ENCODE measurements around the gene FGR.
"Not testable (repeated sequence)": the region's sequence is repeated elsewhere in the genome, so short reads cannot be mapped to it uniquely, and the experiment has no call there.

Gene FGR

GRCh38 chr1:27634985-27635367 lies at the start of gene FGR:
TSS of gene FGR (minus strand) at chr1:27635185. CDS start at chr1:27623916, 11,269 bp downstream.
- H3K9me3 Mint-ChIP-seq: no peaks in the 10 kb centered on the region
- H3K4me1 Mint-ChIP-seq (ENCODE audit: low read depth): peaks cover 65% of the 10 kb centered on the region
- peak within 1 kb of the TSS; percentile 52 for H3K4me3 Mint-ChIP-seq
- H3K27ac Mint-ChIP-seq: peak within 1 kb of the TSS; percentile 71
- no peaks in the 10 kb centered on the region for H3K36me3 Mint-ChIP-seq (ENCODE audit: low read depth)
- DNase-seq: no peak
- H3K27me3 Mint-ChIP-seq: no peaks in the 10 kb centered on the region

GRCh38 chr1:27684176-27684575 lies 49.2 kb upstream of the FGR start:
- no peak for DNase-seq
- peaks cover 1% of the 10 kb centered on the region for H3K4me1 Mint-ChIP-seq (ENCODE audit: low read depth)
- no peaks in the 10 kb centered on the region for H3K27me3 Mint-ChIP-seq
- peaks cover 12% of the 10 kb centered on the region for H3K9me3 Mint-ChIP-seq
- H3K4me3 Mint-ChIP-seq: no peak overlapping the region
- no peak overlapping the region for H3K27ac Mint-ChIP-seq
- H3K36me3 Mint-ChIP-seq (ENCODE audit: low read depth): peaks cover 9% of the 10 kb centered on the region

- no peak overlapping the region for H3K27ac Mint-ChIP-seq
- no peak for DNase-seq
These were observed 47.5 kb upstream of the FGR start for GRCh38 chr1:27682351-27682944.

GRCh38 chr1:27681580-27681979 lies 46.6 kb upstream of the FGR start:
- H3K9me3 Mint-ChIP-seq: peaks cover 14% of the 10 kb centered on the region
- H3K27me3 Mint-ChIP-seq; H3K36me3 Mint-ChIP-seq (ENCODE audit: low read depth); H3K4me1 Mint-ChIP-seq (ENCODE audit: low read depth); H3K4me3 Mint-ChIP-seq; H3K27ac Mint-ChIP-seq; DNase-seq: not testable (repeated sequence)

More at GRCh38 chr1:27682351-27682944, 47.5 kb upstream of the FGR start:
- Mint-ChIP-seq H3K9me3 (peaks cover 14% of the 10 kb centered on the region), H3K4me3 (no peak overlapping the region), H3K36me3 (ENCODE audit: low read depth) (peaks cover 9% of the 10 kb centered on the region), H3K4me1 (ENCODE audit: low read depth) (no peaks in the 10 kb centered on the region), H3K27me3 (no peaks in the 10 kb centered on the region)

GRCh38 chr1:27680225-27680791 lies 45.3 kb upstream of the FGR start:
- H3K4me1 Mint-ChIP-seq (ENCODE audit: low read depth); H3K27me3 Mint-ChIP-seq; H3K4me3 Mint-ChIP-seq; H3K36me3 Mint-ChIP-seq (ENCODE audit: low read depth); DNase-seq; H3K27ac Mint-ChIP-seq: not testable (repeated sequence)
- peaks cover 14% of the 10 kb centered on the region for H3K9me3 Mint-ChIP-seq

DNA sequence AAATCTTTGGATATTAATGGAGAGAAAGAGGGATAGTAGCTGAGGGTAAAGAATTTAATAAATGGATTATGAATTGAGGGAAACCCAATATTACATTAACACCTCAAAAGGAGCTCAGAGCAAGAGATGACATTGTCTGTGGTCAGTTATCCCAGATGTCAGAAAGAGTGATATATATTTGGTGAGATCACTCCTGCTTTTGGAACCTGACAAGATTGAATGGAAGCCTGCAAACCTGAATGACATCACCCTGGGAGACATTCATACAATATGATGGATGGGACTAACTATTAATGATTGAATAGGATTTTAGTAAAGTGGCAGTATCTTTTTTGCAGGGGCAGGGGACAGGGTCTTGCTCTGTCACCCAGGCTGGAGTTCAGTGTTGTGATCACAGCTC lies 43.8 kb upstream of the FGR start:
- H3K4me1 Mint-ChIP-seq (ENCODE audit: low read depth): no peaks in the 10 kb centered on the region

DNA sequence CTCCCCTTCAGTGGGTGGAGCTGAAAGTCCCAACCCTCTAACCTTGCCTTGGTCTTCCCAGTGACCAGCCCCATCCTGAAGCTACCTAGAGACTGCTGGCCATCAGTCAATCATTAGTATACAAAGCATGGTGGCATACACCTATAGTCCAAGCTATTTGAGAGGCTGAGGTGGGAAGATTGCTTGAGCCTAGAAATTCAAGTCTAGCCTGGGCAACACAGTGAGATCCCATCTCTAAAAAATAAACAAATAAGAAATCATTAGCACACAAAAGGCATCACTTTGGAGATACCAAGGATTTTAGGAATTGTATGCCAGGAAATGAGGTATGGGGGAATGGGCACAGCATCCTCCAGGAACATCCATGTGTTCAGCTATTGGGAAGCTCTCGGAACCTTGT lies 41.4 kb upstream of the FGR start:
- Mint-ChIP-seq H3K4me1 (ENCODE audit: low read depth) (peaks cover 13% of the 10 kb centered on the region), H3K27me3 (no peaks in the 10 kb centered on the region), H3K27ac (no peak overlapping the region), H3K9me3 (peaks cover 7% of the 10 kb centered on the region), H3K36me3 (ENCODE audit: low read depth) (peaks cover 5% of the 10 kb centered on the region), H3K4me3 (no peak overlapping the region)
- no peak for DNase-seq

More for the DNA sequence above, 43.8 kb upstream of the FGR start:
- Mint-ChIP-seq H3K4me3 (no peak overlapping the region), H3K27ac (no peak overlapping the region), H3K36me3 (ENCODE audit: low read depth) (peaks cover 9% of the 10 kb centered on the region), H3K27me3 (no peaks in the 10 kb centered on the region), H3K9me3 (peaks cover 14% of the 10 kb centered on the region)
- no peak for DNase-seq

DNA sequence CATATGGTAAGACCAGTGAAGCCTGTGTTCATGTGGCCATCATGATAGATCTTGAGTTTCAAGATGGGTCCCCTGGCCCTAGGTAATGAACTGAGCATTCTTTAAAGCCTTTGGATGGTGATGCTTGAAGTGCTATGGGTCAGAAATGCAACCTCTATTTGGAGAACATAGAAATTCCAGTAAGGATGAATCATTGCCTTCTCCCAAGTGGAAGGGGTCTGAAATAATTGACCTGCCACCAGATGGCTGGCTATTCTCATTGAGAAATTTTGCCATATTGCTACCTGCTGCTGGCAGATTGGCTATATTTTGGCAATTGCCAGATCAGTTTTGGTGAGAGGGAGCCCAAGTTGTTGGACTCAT lies 37.7 kb upstream of the FGR start:
- no peak for DNase-seq
- H3K4me1 Mint-ChIP-seq (ENCODE audit: low read depth): peaks cover 40% of the 10 kb centered on the region
- H3K36me3 Mint-ChIP-seq (ENCODE audit: low read depth): no peaks in the 10 kb centered on the region
- H3K9me3 Mint-ChIP-seq: no peaks in the 10 kb centered on the region
- no peaks in the 10 kb centered on the region for H3K27me3 Mint-ChIP-seq
- peak overlapping the region; percentile 90 for H3K27ac Mint-ChIP-seq
- H3K4me3 Mint-ChIP-seq: peak overlapping the region; percentile 82

DNA sequence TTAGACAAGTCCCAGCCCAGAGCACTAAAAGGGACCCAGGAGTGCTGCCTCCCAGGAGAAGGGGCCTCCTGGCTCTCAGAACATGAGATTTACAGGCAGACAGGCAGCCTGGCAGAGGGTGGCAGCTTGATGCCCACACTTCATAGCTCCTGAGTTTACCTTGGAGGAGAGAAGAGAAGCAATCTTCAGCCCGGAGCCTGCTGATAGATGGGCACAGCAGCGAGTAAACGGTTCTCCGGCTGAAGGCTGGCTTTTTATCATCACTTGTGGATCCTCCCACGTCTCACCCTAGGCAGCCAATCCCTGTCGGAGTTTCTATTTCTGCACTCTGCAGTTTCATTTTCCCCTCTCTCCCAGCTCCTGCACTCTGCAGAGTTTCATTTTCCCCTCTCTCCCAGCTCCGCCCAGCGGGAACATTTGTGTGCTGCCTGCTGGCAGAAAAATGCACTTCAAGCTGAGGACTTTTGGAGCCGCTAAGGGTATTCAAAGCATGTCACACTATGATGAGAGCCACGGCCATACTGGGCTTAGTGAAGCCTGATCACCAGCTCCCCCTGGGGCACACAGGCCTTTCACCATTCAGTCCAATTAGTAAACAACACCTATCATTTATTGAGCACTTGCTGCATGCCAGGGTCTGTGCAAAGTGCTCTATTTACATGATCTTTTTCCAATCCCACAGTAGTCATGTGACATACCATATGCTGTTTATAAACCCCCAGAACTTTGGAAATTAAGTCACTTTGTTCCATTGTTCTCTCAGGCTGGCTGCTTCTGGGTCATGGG lies 37.2 kb upstream of the FGR start, which contains the start of gene IFI6:
Gene IFI6 (minus strand): TSS at position 229 of the 786 bp plus-strand sequence. CDS start 2,878 bp downstream, outside the sequence.
- peaks cover 40% of the 10 kb centered on the region for H3K4me1 Mint-ChIP-seq (ENCODE audit: low read depth)
- peak; percentile 79 for DNase-seq
- no peaks in the 10 kb centered on the region for H3K9me3 Mint-ChIP-seq
- peak within 1 kb of the TSS; percentile 82 for H3K4me3 Mint-ChIP-seq
- H3K27me3 Mint-ChIP-seq: no peaks in the 10 kb centered on the region
- peaks cover 5% of the 10 kb centered on the region for H3K36me3 Mint-ChIP-seq (ENCODE audit: low read depth)
- peak within 1 kb of the TSS; percentile 90 for H3K27ac Mint-ChIP-seq

DNA sequence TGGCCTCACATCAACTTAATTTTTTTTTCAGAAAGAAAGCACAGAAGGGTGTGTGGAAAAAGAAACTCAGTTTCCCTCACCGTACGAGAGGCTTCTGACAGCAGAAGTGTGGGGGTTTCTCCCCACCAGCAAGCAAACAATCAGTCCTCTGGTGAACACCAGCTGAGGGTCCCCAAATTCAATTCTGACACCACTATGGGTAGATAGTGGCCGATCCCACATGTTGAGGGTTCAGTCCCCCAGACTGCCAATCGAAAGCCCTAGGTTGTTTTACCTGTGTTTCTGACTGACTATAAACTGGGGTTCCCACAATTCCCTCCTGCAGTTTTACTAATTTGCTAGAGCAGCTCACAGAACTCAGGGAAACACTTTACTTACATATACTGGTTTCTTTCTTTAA lies 34.9 kb upstream of the FGR start:
- Mint-ChIP-seq H3K27me3 (no peaks in the 10 kb centered on the region), H3K4me3 (peak overlapping the region; percentile 79), H3K36me3 (ENCODE audit: low read depth) (peaks cover 19% of the 10 kb centered on the region), H3K9me3 (no peaks in the 10 kb centered on the region), H3K4me1 (ENCODE audit: low read depth) (peaks cover 43% of the 10 kb centered on the region), H3K27ac (peak overlapping the region; percentile 88)
- no peak for DNase-seq

DNA sequence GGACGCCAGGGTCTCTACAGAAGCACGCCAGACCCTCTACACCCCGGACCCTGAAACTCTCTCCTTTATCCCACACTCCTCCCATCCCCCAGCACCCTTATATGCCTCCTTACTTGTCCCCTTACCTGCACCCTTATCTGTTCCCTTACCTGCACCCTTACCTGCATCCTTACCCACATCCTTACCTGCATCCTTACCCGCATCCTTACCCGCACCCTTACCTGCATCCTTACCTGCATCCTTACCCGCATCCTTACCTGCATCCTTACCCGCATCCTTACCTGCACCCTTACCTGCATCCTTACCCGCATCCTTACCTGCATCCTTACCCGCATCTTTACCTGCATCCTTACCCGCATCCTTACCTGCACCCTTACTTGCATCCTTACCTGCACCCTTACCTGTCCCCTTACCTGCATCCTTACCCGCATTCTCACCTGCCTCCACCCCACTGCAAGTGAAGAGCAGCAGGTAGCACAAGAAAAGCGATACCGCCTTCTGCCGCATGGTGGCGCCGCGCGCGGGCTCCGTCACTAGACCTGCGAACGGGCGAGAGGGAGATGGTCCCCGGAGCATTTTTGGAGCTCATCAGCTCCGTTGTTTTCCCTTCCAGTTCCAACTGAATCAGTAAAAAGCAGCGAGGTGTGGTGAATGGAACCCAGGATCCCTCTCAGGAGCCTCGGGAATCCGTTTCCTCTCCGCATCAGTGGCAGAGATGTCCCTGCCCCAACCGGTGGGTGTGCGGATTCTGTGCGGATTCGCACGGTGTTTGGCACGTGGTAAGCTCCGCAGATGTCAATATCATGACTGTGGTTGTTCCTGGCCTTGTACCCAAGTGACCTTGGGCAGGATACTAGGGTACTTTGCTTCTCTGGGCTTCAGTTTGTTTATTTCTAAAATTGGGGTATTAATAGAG lies 34.1 kb upstream of the FGR start:
- peaks cover 19% of the 10 kb centered on the region for H3K36me3 Mint-ChIP-seq (ENCODE audit: low read depth)
- H3K27ac Mint-ChIP-seq: peak overlapping the region; percentile 88
- peaks cover 43% of the 10 kb centered on the region for H3K4me1 Mint-ChIP-seq (ENCODE audit: low read depth)
- no peaks in the 10 kb centered on the region for H3K9me3 Mint-ChIP-seq
- peak; percentile 93 for DNase-seq
- H3K27me3 Mint-ChIP-seq: no peaks in the 10 kb centered on the region
- H3K4me3 Mint-ChIP-seq: peak overlapping the region; percentile 79

GRCh38 chr1:27668121-27668807 lies 33.3 kb upstream of the FGR start:
- peaks cover 19% of the 10 kb centered on the region for H3K36me3 Mint-ChIP-seq (ENCODE audit: low read depth)
- H3K9me3 Mint-ChIP-seq: no peaks in the 10 kb centered on the region
- no peak overlapping the region for H3K27ac Mint-ChIP-seq
- peaks cover 45% of the 10 kb centered on the region for H3K4me1 Mint-ChIP-seq (ENCODE audit: low read depth)
- no peak overlapping the region for H3K4me3 Mint-ChIP-seq
- DNase-seq: no peak
- no peaks in the 10 kb centered on the region for H3K27me3 Mint-ChIP-seq

- no peaks in the 10 kb centered on the region for H3K9me3 Mint-ChIP-seq
- peaks cover 48% of the 10 kb centered on the region for H3K4me1 Mint-ChIP-seq (ENCODE audit: low read depth)
- H3K36me3 Mint-ChIP-seq (ENCODE audit: low read depth): peaks cover 19% of the 10 kb centered on the region
- DNase-seq: no peak
- no peak overlapping the region for H3K27ac Mint-ChIP-seq
- no peaks in the 10 kb centered on the region for H3K27me3 Mint-ChIP-seq
- H3K4me3 Mint-ChIP-seq: no peak overlapping the region
These were observed 31.8 kb upstream of the FGR start for GRCh38 chr1:27666791-27667254.

- Mint-ChIP-seq H3K27me3 (no peaks in the 10 kb centered on the region), H3K4me3 (no peak overlapping the region), H3K9me3 (no peaks in the 10 kb centered on the region), H3K36me3 (ENCODE audit: low read depth) (peaks cover 19% of the 10 kb centered on the region), H3K27ac (no peak overlapping the region), H3K4me1 (ENCODE audit: low read depth) (peaks cover 48% of the 10 kb centered on the region)
- DNase-seq: no peak
These were observed 31.3 kb upstream of the FGR start for GRCh38 chr1:27666294-27666693.
